IPS-18a (cell line): ENCODE data around the gene LINC01488.

Experiments used
- H3K27ac ChIP-seq: one replicate; pipeline ENCODE4 v1.5.1; 2013; ENCODE audit warnings: low read length
- H3K27me3 ChIP-seq: one replicate; pipeline ENCODE4 v1.6.1; 2013; ENCODE audit warnings: mild to moderate bottlenecking, low read length; ENCODE audit not compliant: control insufficient read depth, insufficient read depth
- H3K36me3 ChIP-seq: one replicate; pipeline ENCODE4 v1.6.1; 2013; ENCODE audit warnings: low read depth, low read length; ENCODE audit not compliant: control insufficient read depth
- H3K4me1 ChIP-seq: one replicate; pipeline ENCODE4 v1.6.1; 2013; ENCODE audit warnings: low read depth, low read length; ENCODE audit not compliant: control insufficient read depth
- H3K4me3 ChIP-seq: one replicate; pipeline ENCODE4 v1.5.1; 2013; ENCODE audit warnings: low read length
- H3K9ac ChIP-seq: one replicate; pipeline ENCODE4 v1.6.1; 2013; ENCODE audit warnings: mild to moderate bottlenecking, low read length, moderate library complexity
- H3K9me3 ChIP-seq: one replicate; pipeline ENCODE4 v1.6.1; 2013; ENCODE audit warnings: low read depth, low read length; ENCODE audit not compliant: control insufficient read depth

Gene LINC01488

GRCh38 chr11:69448471-69449284 is 32.8 kb upstream of the LINC01488 start:
- H3K27ac ChIP-seq: no peak overlapping the region

GRCh38 chr11:69449320-69450063 is 32.0 kb upstream of the LINC01488 start:
- Histone ChIP-seq H3K4me1 (peaks cover 9% of the 10 kb centered on the region), H3K4me3 (no peak overlapping the region), H3K9ac (no peak overlapping the region), H3K27me3 (no peaks in the 10 kb centered on the region), H3K36me3 (no peaks in the 10 kb centered on the region), H3K27ac (no peak overlapping the region), H3K9me3 (no peaks in the 10 kb centered on the region)

More at GRCh38 chr11:69448471-69449284, 32.8 kb upstream of the LINC01488 start:
- Histone ChIP-seq H3K9me3 (no peaks in the 10 kb centered on the region), H3K4me1 (peaks cover 16% of the 10 kb centered on the region), H3K36me3 (no peaks in the 10 kb centered on the region), H3K27me3 (no peaks in the 10 kb centered on the region), H3K9ac (no peak overlapping the region), H3K4me3 (no peak overlapping the region)

- no peak overlapping the region for H3K9ac ChIP-seq
- H3K9me3 ChIP-seq: no peaks in the 10 kb centered on the region
- H3K36me3 ChIP-seq: no peaks in the 10 kb centered on the region
- no peak overlapping the region for H3K4me3 ChIP-seq
- H3K27ac ChIP-seq: no peak overlapping the region
- peaks cover 7% of the 10 kb centered on the region for H3K4me1 ChIP-seq
- H3K27me3 ChIP-seq: no peaks in the 10 kb centered on the region
Measured at GRCh38 chr11:69450064-69450856, 31.2 kb upstream of the LINC01488 start.

- Histone ChIP-seq H3K27me3 (no peaks in the 10 kb centered on the region), H3K36me3 (no peaks in the 10 kb centered on the region), H3K4me3 (no peak overlapping the region), H3K9me3 (no peaks in the 10 kb centered on the region), H3K4me1 (peaks cover 7% of the 10 kb centered on the region), H3K27ac (no peak overlapping the region), H3K9ac (no peak overlapping the region)
Measured at GRCh38 chr11:69450857-69451220, 30.6 kb upstream of the LINC01488 start.

- Histone ChIP-seq H3K4me3 (no peak overlapping the region), H3K27ac (no peak overlapping the region), H3K9ac (no peak overlapping the region), H3K9me3 (no peaks in the 10 kb centered on the region), H3K27me3 (no peaks in the 10 kb centered on the region), H3K36me3 (no peaks in the 10 kb centered on the region), H3K4me1 (peaks cover 7% of the 10 kb centered on the region)
Measured at GRCh38 chr11:69451289-69451688, 30.2 kb upstream of the LINC01488 start.

GRCh38 chr11:69452206-69452987 is 29.1 kb upstream of the LINC01488 start:
- Histone ChIP-seq H3K9me3 (no peaks in the 10 kb centered on the region), H3K9ac (no peak overlapping the region), H3K27ac (no peak overlapping the region), H3K4me3 (no peak overlapping the region), H3K4me1 (peaks cover 7% of the 10 kb centered on the region), H3K36me3 (no peaks in the 10 kb centered on the region), H3K27me3 (no peaks in the 10 kb centered on the region)

DNA sequence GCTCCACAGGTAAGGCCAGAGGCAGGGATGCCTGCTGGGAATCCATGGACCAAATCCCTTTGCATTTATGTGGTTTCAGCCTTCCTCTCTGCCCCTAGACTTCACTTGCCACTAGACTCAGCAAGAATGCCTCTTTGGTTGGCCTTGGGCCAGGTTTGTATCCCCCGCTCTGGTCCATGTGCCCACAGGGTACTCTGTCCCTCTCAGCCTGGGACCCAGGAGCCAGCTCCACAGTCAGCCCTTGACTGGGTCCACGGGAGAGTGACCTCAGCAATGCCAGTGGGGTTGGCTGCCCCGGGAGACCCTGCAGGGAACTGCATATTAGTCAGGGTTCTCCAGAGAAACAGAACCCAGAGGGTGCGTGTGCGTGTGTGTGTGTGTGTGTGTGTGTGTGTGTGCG is 28.3 kb upstream of the LINC01488 start:
- H3K36me3 ChIP-seq: no peaks in the 10 kb centered on the region
- no peak overlapping the region for H3K9ac ChIP-seq
- H3K9me3 ChIP-seq: no peaks in the 10 kb centered on the region
- no peak overlapping the region for H3K4me3 ChIP-seq
- no peak overlapping the region for H3K27ac ChIP-seq
- peaks cover 7% of the 10 kb centered on the region for H3K4me1 ChIP-seq
- no peaks in the 10 kb centered on the region for H3K27me3 ChIP-seq

GRCh38 chr11:69454018-69454417 is 27.4 kb upstream of the LINC01488 start:
- no peaks in the 10 kb centered on the region for H3K36me3 ChIP-seq
- no peaks in the 10 kb centered on the region for H3K27me3 ChIP-seq
- no peak overlapping the region for H3K9ac ChIP-seq
- H3K9me3 ChIP-seq: no peaks in the 10 kb centered on the region
- H3K27ac ChIP-seq: no peak overlapping the region
- no peak overlapping the region for H3K4me3 ChIP-seq
- H3K4me1 ChIP-seq: peaks cover 2% of the 10 kb centered on the region

GRCh38 chr11:69455969-69456368 is 25.5 kb upstream of the LINC01488 start:
- Histone ChIP-seq H3K4me1 (no peaks in the 10 kb centered on the region), H3K27me3 (no peaks in the 10 kb centered on the region), H3K9me3 (no peaks in the 10 kb centered on the region), H3K27ac (no peak overlapping the region), H3K9ac (no peak overlapping the region), H3K36me3 (no peaks in the 10 kb centered on the region), H3K4me3 (no peak overlapping the region)

- Histone ChIP-seq H3K4me3 (no peak overlapping the region), H3K27me3 (no peaks in the 10 kb centered on the region), H3K9me3 (no peaks in the 10 kb centered on the region), H3K36me3 (no peaks in the 10 kb centered on the region), H3K9ac (no peak overlapping the region), H3K4me1 (no peaks in the 10 kb centered on the region), H3K27ac (no peak overlapping the region)
Measured at GRCh38 chr11:69456712-69457111, 24.8 kb upstream of the LINC01488 start.
